Measurements from ENCODE around the gene HIP1R.
A peak's percentile ranks its signal among the peaks of the same experiment; 100 is the strongest.
"Not testable (repeated sequence)": the region's sequence is repeated elsewhere in the genome, so short reads cannot be mapped to it uniquely, and the experiment has no call there.

The HIP1R gene

DNA sequence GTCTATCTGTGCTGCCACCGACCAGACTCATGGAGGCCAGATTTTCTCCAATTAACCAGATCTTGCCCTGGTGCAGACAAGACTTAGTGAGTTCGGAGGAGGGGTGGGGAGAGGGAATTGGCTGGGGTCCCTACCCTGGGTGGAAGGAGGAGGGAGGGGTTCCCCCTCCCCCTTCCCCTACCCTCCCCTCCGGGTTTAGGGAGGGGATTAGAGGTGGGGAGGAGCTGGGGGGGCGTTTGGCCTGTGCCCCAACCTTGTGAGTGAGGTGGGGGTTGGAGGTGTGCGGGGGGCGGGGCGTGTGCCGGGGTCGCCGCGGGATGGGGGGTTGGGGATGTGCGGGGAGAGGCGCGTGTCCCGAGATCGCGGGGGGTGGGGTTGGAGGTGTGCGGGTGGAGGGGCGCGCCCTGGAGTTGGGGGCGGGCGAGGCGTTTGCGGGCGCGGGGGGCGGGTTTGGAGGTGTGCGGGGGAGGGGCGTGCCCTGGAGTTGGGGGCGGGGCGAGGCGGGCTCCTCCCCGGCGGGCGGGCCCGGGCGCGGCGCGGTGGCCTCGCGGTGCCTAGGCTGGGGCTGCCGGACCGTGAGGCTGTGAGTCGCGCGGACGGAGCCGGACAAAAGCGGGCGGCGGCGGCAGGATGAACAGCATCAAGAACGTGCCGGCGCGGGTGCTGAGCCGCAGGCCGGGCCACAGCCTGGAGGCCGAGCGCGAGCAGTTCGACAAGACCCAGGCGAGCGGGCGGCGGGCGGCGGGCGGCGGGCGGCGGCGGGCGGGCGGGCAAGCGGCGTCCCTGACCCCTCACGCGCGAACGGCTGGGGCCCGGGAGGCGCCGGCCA is at the start of gene HIP1R:
TSS of gene HIP1R (plus strand) at position 537 of the 829 bp plus-strand sequence. CDS start at position 631, 94 bp downstream.
- peak; percentile 92 for DNase-seq (ENCODE audit: low spot score)

DNA sequence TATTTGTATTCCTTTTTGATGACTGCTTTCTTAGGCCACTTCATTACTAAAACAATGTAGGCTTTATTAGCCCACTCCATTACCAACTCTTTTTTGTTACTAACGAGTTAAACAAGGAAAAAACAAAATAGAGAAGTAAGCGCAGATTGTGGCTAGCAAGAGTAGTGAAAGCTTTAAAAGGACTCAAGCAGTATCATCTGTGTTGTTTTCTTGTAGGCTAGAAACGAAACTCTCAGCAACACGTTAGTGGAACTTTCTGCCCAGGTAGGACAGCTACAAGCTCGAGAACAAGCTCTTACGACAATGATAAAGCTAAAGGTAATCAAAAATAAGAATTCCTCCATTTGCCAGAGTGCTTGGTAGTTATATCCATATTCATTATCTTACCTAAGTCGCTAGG is 49.8 kb upstream of the HIP1R start:
- no peak for DNase-seq (ENCODE audit: low spot score)

GRCh38 chr12:122788387-122788786 is 46.9 kb upstream of the HIP1R start:
- no peak for DNase-seq (ENCODE audit: low spot score)

DNA sequence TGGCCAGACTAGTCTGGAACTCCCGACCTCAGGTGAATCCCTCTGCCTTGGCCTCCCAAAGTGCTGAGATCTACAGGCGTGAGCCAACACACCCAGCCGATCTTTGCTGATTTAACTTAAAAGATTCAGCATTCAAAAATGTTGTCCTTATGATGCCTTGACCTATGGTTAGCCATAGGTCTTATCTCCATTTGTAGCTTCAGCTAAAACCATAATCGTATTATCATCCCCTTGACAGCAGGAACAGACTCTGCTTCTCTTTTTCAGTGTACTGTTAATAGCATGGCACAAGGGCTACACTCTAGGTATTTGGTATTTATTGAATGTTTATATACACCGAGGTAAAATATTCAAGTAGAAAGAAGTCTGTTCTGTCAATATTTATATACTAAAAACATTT is 45.6 kb upstream of the HIP1R start:
- DNase-seq (ENCODE audit: low spot score): no peak

DNA sequence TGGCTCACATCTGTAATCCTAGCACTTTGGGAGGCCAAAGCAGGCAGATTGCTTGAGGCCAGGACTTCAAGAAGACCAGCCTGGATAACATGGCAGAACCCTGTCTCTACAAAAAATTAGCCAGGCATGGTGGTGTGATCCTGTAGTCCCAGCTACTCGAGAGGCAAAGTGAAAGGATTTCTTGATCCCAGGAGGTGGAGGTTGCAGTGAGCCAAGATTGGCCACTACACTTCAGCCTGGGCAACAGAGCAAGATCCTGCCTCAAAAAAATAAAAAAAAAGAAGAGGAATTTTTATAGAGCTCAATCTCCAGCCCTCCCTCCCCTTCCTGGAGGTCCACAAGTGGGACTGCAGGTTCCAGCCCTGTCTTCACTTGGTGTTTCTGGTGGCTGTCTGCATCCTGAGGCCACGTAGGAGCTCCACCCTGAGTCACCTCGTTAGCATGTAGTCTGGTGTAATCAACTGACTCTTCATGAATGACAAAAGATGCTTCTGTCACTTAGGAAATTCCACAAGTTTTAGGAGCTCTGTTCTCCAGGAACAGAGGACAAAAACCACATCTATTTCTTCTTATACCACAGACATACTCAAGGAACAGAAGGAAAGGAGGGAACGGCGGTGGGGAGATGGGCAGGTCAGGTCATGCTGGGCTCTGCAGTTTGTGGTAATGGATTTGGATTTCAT is 44.7 kb upstream of the HIP1R start:
- DNase-seq (ENCODE audit: low spot score): no peak

- DNase-seq (ENCODE audit: low spot score): peak; percentile 65
These were observed 41.6 kb upstream of the HIP1R start for GRCh38 chr12:122793685-122794106.

DNA sequence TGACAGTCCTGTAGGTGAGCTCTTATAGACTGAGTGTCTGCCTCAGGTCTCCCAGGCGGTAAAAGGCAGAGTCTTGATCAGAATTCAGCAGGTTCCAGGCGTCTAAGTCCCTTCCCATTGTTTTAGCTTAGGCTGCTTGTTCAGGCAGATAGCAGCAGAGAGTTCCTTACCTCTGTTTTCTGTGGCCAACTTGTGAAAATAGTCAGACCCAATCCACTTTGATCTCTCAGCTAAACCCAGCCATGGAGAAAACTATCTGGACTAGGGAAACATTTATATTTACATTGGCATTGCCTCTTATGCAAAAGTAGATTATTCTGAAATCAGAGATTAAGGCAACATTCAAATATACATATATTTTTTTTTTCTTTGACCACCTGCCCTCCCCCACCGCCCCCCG is 39.5 kb upstream of the HIP1R start:
- no peak for DNase-seq (ENCODE audit: low spot score)

- no peak for DNase-seq (ENCODE audit: low spot score)
These were observed 35.5 kb upstream of the HIP1R start for GRCh38 chr12:122799641-122800243.

- no peak for DNase-seq (ENCODE audit: low spot score)
These were observed 31.3 kb upstream of the HIP1R start for GRCh38 chr12:122803937-122804336.

DNA sequence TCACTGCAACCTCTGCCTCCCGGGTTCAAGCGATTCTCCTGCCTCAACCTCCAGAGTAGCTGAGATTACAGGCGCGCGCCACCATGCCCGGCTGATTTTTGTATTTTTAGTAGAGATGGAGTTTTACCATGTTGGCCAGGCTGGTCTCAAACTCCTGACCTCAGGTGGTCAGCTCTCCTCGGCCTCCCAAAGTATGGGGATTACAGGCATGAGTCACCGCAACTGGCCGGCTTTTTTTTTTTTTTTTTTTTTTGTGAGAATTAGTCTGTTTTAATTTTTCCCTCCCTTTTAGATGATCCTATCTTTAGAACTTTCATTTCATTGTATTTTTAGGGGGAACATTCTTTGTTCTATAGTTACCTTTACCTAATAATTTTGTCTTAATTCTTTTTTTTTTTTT is 30.3 kb upstream of the HIP1R start:
- DNase-seq (ENCODE audit: low spot score): not testable (repeated sequence)

- DNase-seq (ENCODE audit: low spot score): no peak
These were observed 27.6 kb upstream of the HIP1R start for GRCh38 chr12:122807651-122808050.

DNA sequence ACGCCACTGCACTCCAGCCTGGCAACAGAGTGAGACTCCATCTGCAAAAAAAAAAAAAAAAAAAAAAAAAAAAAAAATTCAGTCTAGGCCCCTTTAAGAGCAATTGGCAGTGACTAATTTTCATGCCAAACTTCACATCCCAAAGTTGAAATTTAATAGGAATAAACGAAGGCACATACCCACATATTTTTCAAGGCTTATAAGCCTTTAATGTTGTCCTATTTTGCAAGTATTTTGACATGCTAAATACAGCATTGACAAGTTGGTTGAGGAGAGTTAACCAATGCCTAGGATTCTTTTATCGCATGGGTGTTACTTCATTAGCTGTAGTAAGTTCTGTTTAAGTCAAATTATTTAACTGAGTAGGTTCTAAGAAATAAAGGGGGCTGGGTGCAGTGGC is 23.5 kb upstream of the HIP1R start:
- DNase-seq (ENCODE audit: low spot score): no peak

GRCh38 chr12:122813310-122813713 is 21.9 kb upstream of the HIP1R start:
- no peak for DNase-seq (ENCODE audit: low spot score)

DNA sequence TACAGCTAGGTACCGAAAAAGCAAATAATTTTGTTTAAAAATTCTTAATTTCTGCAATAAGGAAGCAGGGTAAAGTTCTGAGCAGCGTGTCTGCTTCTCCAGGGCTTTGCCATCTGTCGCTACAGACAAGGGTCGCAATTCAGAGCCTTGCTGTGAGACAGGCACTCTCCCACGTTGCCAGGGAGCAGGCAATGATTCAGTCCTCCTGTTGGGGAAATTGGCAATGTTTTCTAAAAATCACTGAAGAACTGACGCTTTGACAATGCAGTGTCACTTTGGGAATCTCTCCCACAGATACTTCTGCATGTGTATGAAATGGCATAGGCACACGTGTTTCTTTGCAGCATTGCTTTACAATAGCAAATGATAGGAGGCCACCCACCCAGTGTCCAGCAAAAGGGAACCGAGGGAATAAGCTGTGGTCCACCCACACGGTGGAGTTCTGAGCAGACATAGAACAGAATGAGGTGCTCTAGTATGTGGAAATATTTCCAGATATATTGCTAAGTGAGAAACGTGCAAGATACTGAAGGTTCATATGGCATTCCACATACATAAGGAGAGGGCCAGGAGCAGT is 16.0 kb upstream of the HIP1R start:
- DNase-seq (ENCODE audit: low spot score): no peak

GRCh38 chr12:122820138-122820537 is 15.1 kb upstream of the HIP1R start:
- DNase-seq (ENCODE audit: low spot score): no peak

DNA sequence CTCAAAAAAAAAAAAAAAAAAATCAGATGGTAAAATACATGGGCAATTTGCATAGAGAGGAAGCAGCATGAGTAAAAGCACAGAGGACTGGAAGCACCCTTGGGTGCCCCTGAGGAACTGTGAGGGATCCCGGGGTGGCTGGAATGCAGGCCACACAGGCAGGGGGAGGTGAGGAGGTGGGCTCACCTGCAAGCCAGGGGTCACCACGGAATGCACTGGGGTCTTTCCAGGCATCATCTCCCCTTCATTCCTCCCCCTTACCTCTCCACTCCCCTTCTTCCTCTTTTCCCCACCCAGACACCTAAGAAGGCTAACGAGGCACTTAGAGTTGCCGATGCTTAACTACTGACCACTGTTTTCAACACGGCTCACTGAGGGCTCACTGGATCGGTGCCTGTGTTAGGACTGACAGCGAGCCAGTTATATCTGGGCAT is 14.4 kb upstream of the HIP1R start:
- DNase-seq (ENCODE audit: low spot score): no peak

GRCh38 chr12:122823429-122823828 is 11.8 kb upstream of the HIP1R start:
- no peak for DNase-seq (ENCODE audit: low spot score)

DNA sequence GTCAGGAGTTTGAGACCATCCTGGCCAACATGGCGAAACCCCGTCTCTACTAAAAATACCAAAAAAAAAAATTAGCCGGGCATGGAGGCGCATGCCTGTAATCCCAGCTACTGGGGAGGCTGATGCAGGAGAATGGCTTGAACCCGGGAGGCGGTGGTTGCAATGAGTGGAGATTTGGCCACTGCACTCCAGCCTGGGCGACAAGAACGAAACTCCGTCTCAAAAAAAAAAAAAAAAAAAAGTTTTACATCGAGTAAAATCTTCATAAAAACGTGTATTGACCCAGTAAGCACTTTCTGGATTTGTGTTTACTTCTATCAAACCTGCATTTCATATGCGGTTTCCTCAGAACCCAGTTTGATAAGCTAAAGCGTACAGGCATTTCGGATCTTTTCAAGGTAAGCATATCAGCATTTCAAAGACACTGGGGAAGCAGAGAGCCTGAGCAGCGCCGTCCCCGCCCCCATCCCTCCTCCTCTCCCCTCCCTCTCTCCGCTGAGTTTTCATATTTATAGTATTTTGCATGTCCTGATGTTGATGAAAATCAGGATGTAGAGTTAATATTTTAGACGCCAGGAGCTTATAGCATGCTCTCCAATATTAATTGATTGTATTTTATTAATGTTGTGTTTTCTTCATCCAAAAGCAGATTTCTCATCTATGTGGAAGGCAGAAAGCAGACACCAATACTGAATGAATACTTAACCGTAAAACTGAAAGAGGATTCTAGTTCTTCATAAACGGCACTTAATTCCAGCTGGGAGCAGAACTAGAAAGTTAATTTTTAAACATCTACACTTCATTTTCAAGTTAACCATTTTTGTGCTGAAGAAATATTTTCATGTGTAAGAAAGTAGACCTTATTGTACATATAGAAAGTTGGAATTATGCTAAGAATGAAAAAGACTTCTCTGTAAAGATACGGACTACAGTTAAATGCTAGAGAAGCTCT is 9.2 kb upstream of the HIP1R start:
- no peak for DNase-seq (ENCODE audit: low spot score)

DNA sequence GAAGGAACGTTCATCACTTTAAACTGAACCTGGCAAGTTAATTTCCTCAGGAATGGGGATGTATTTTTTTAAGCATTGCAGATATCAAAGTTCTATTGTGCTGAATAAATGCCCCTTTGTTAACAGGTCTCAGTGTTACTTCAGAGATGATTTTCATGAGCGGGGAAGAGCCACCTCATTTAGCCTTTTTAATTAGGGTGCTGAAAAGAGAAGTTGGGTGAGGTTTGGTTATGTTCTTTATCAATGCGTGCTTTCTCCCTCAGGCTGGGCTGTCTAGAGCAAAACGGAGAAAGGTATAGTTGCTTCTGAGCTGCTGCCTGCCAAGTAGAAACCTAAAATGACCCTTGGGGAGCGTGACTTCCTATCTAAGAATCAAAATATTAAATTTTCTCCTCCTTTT is 8.0 kb upstream of the HIP1R start:
- no peak for DNase-seq (ENCODE audit: low spot score)

- no peak for DNase-seq (ENCODE audit: low spot score)
These were observed 4.6 kb upstream of the HIP1R start for GRCh38 chr12:122830517-122831214.
